Activated gamma-delta T cell treated with Interleukin-2 at 50 U/mL for 16 hours (primary cell): ENCODE measurements around the gene SOAT2.
"Not testable (repeated sequence)": the region's sequence is repeated elsewhere in the genome, so short reads cannot be mapped to it uniquely, and the experiment has no call there.

Experiments
- DNase-seq: peaks from one replicate; pipeline ENCODE4 v3.0.0-alpha.2; 2020

The SOAT2 gene

DNA sequence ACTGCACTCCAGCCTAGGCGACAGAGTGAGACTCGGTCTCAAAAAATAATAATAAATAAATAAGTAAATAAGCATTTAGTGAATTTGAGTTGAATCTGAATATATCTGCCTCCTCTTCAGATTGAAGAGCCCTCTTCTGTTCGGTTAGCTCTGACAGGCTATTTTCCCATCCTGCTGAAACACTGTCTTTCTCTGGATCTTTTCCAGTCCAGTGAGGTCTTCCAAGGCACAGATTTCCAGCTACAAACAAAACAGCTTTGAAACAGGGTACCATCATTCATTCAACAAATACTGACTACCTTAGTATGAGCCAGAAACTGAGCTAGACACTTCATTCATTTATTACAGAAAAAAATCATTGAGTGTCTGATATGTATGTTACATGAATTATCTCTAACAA lies 16.9 kb upstream of the SOAT2 start:
- no peak for DNase-seq

- DNase-seq = no peak
These were observed 13.2 kb upstream of the SOAT2 start for GRCh38 chr12:53090105-53090504.

GRCh38 chr12:53090554-53090953 lies 12.7 kb upstream of the SOAT2 start:
- DNase-seq = no peak

GRCh38 chr12:53091756-53092155 lies 11.5 kb upstream of the SOAT2 start:
- no peak for DNase-seq

- DNase-seq = no peak
These were observed 9.4 kb upstream of the SOAT2 start for GRCh38 chr12:53093777-53094393.

DNA sequence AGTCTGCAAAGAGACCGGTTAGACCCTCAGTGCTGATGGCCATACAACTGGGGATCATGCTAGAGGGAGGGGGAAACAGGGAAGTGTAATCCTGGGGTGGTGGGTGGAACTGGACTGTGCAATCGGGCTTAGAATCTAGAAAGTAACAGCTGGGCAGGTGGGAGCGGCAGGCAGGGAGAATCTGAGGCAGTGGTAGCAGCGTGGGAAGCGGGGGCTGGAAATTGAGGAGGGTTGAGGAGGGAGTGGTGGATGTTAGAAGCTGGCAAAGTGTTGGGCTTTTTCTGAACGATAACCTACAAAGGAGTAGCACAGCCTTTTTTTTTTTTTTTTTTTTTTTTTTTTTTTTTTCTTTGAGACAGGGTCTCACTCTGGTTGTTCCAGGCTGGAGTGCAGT lies 8.9 kb upstream of the SOAT2 start:
- no peak for DNase-seq

GRCh38 chr12:53094796-53095595 lies 8.3 kb upstream of the SOAT2 start:
- DNase-seq = not testable (repeated sequence)

DNA sequence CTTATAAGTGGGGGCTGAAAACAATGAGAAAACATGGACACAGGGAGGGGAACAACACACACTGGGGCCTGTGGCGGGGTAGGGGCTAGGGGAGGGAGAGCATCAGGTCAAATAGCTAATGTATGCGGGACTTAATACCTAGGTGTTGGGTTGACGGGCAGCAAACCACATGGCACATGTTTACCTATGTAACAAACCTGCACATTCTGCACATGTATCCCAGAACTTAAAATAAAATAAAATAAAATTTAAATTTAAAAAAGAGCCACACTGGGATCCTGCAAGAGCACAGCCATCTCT lies 7.7 kb upstream of the SOAT2 start:
- DNase-seq = not testable (repeated sequence)

DNA sequence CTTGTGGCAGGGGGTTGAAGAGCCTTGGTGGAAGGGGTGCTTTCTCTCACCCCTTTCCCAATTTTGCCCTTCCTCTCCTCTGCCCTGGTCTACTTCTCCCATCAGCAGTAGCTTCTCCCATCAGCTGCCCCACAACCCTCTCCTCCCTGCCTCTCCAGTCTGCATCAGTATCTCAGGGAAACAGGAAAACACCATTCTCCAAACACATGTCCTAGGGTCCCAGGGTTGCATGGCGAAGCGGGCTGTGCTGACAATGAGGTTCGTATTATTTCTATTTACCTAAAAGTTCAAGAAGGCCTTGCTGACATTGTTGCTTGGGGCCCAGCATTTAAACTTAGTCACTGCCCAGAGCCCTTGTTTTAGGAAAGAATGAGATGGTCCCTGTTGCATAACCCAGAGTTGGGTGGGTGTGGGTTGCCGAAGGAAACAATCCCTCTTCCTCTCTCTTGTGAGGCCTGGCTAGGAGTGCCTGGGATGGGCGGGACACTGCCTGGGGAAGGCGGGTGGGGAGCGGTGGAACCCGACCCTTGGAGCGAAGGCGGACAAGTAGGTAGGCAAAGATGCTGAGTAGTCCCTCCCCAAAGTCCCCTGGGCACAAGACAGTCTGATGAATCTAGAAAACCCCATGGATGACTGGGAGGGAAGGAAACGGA lies 7.1 kb upstream of the SOAT2 start:
- no peak for DNase-seq

GRCh38 chr12:53096759-53097158 lies 6.5 kb upstream of the SOAT2 start:
- no peak for DNase-seq

DNA sequence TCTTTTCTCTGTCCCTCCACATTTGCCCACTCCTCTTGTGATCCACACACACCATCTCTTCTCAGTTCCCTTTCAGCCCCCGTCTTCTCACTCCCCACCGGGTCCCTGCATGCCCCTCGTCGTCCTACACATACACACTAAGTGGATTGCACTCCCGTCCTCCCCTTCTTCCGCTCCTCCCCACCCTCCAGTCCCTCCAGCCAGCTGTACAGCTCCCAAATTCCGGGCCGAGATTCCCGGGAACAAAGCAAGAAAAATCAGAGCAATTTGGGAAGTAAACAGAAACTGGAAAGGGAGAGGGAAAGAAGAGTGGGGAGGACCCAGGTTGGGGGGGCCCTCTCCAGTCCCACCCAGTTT lies 6.1 kb upstream of the SOAT2 start:
- DNase-seq = no peak

- peak; percentile 56 for DNase-seq
These were observed 5.5 kb upstream of the SOAT2 start, which contains the start of gene IGFBP6 for GRCh38 chr12:53097564-53098353. IGFBP6 (plus strand) TSS chr12:53097667; CDS start chr12:53097718, 51 bp downstream.

- no peak for DNase-seq
These were observed 4.8 kb upstream of the SOAT2 start for GRCh38 chr12:53098354-53098981.

- peak; percentile 93 for DNase-seq
These were observed 4.0 kb upstream of the SOAT2 start for GRCh38 chr12:53099071-53099882.

DNA sequence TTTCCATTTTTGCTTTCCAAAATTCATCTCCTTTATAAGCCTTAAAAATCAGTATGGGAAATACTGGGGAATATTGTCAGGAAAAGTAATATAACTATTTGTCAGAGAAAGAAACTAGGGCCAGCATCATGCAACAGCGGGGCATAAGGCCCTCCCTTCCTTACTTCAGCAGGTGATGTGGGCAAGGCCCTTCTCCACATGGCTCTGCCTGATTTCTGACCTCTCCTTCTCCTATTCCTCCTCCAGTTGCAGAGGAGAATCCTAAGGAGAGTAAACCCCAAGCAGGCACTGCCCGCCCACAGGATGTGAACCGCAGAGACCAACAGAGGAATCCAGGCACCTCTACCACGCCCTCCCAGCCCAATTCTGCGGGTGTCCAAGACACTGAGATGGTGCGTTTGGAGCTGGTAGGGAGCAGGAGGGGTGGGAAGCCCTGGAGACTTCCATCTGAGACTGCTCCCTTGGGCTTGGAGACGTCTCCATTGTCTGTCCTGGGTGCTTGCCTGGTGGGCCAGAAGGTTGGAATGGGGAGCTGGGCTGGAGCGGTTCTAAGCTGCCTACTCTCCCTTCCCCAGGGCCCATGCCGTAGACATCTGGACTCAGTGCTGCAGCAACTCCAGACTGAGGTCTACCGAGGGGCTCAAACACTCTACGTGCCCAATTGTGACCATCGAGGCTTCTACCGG lies 2.7 kb upstream of the SOAT2 start:
- DNase-seq = no peak

GRCh38 chr12:53101266-53101665 lies 2.0 kb upstream of the SOAT2 start:
- DNase-seq = no peak

DNA sequence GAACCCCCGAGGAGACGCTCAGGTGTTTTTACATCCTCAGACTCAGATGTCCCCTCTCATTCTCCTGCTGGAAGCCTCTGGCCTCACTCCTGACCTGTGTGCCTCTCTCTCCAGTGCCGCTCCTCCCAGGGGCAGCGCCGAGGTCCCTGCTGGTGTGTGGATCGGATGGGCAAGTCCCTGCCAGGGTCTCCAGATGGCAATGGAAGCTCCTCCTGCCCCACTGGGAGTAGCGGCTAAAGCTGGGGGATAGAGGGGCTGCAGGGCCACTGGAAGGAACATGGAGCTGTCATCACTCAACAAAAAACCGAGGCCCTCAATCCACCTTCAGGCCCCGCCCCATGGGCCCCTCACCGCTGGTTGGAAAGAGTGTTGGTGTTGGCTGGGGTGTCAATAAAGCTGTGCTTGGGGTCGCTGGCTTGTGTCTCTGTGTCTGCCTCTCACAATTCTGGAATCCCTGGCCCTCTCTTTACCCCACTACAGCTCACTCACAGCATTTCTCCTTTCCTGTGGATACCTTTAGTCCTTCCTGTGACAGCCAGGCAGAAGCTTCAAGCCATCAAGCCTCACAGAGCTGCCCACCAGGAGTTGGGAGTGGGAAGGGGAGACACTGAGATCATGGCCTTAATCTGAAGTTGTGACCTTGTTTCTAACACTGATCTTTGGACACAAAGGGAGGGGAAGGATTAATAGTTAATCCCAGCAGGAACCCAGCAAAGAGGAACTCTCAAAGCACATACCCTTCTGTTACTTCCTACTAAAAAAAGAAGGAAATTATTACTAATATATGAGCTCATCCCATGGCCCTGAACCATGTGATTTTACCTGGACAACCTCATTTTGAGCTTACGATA lies 1.1 kb upstream of the SOAT2 start:
- no peak for DNase-seq

GRCh38 chr12:53103860-53104305 lies 597 bp downstream of the SOAT2 start:
- no peak for DNase-seq

- no peak for DNase-seq
These were observed 2.0 kb downstream of the SOAT2 start for GRCh38 chr12:53105256-53105655.

GRCh38 chr12:53105712-53106439 lies 2.6 kb downstream of the SOAT2 start:
- no peak for DNase-seq
